Measurements from ENCODE around the gene DNASE2. TPM values are rescaled to one million over a fixed set of nuclear protein-coding genes. Genes with fewer than 3 reads are reported as not detected.
"Not testable (repeated sequence)": the region's sequence is repeated elsewhere in the genome, so short reads cannot be mapped to it uniquely, and the experiment has no call there.

The DNASE2 gene, protein sequence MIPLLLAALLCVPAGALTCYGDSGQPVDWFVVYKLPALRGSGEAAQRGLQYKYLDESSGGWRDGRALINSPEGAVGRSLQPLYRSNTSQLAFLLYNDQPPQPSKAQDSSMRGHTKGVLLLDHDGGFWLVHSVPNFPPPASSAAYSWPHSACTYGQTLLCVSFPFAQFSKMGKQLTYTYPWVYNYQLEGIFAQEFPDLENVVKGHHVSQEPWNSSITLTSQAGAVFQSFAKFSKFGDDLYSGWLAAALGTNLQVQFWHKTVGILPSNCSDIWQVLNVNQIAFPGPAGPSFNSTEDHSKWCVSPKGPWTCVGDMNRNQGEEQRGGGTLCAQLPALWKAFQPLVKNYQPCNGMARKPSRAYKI
- polyA plus RNA-seq (2013, experiment 1 of 2), result 11.6 TPM
- 14.9 TPM for polyA plus RNA-seq (2013, experiment 2 of 2)

DNA sequence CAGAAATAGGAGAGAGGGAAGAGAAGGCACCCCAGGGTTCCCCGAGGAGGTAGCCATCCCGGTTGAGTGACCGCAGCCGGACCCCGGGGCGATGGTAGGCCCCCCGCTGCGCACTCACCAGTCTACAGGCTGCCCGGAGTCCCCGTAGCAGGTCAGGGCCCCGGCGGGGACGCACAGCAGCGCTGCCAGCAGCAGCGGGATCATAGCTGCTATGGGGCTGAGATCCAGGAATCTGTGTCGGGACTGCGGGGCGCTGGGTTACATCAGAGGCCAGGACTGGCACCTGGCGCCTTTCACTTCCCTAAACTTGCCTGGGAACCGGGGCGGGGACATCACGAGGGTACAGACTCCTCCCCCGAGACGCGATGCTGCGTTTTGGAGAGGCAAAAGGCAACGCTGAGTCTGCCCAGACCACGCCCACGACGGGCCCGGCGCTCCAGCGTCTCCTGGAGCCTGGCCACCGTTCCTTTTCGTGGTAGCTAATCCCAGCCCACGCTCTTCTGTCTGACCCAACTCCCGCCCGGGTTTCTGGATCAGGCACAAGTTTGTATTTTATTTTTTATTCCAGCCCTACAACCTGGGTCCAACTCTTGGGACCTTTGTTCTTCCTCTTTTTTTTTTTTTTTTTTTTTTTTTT lies at the start of gene DNASE2:
Gene DNASE2 (minus strand): TSS at position 278 of the 637 bp plus-strand sequence. CDS start 74 bp downstream, at position 204.
- peaks cover 10% of the 10 kb centered on the region; the same call in 1 of the 2 replicates for H3K36me3 ChIP-seq (ENCODE audit: insufficient read depth, low read length)
- H3K4me1 ChIP-seq (ENCODE audit: insufficient read depth, low read length), result no peaks in the 10 kb centered on the region
- H3K27ac ChIP-seq (ENCODE audit: low read depth, low read length), result peak within 1 kb of the TSS; percentile 46; the same call in 1 of the 2 replicates
- peaks cover 8% of the 10 kb centered on the region; the same call in 1 of the 2 replicates for H3K9me3 ChIP-seq (ENCODE audit: insufficient read depth, low read depth, low read length)
- H3K4me3 ChIP-seq (ENCODE audit: low read length), result peak within 1 kb of the TSS; percentile 75
- peak within 1 kb of the TSS; percentile 58 for H3K9ac ChIP-seq (ENCODE audit: low read depth, low read length)
- peaks cover 22% of the 10 kb centered on the region for H3K27me3 ChIP-seq (ENCODE audit: insufficient read depth, low read length)
- WGBS, result under 1% methylated on average over 38 of the region's 38 CpGs

DNA sequence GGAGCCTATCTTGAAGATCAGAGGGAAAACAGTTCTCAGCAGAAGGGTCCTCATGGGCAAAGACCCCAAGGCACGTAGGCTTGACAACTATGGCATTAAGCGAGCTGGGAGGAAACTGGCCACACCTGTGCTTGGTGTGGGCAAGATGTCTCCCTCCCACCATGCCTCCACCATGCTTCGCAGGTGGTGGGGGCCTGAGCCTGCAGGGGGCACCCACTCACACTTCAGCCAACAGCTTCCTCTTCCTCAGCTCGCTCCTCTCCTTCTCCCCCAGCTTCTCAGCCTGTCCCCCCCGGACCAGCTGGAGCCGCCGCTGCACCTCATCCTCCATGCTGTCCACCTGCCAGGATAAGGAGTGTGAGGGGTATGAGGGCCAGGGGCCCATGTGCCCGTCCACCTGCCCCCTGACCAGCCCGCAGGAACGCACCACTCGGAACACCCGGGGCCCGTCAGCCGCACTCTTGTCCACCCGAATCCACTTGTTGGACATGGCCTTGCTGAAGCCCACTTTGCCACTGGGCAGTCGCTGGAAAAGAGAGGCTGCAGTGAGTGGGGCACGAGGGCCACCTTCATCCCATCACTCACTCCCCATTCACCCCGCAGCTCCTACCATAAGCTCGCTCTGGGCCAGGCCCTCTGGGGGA lies 48.9 kb upstream of the DNASE2 start:
- Histone ChIP-seq H3K4me3 (ENCODE audit: low read length) (no peak overlapping the region), H3K36me3 (ENCODE audit: insufficient read depth, low read length) (peaks cover 57% of the 10 kb centered on the region), H3K9ac (ENCODE audit: low read depth, low read length) (no peak overlapping the region), H3K4me1 (ENCODE audit: insufficient read depth, low read length) (no peaks in the 10 kb centered on the region; the same call in 1 of the 2 replicates), H3K27me3 (ENCODE audit: insufficient read depth, low read length) (no peaks in the 10 kb centered on the region), H3K9me3 (ENCODE audit: insufficient read depth, low read depth, low read length) (no peaks in the 10 kb centered on the region), H3K27ac (ENCODE audit: low read depth, low read length) (no peak overlapping the region)
- 97% methylated on average over 19 of the region's 19 CpGs for WGBS

DNA sequence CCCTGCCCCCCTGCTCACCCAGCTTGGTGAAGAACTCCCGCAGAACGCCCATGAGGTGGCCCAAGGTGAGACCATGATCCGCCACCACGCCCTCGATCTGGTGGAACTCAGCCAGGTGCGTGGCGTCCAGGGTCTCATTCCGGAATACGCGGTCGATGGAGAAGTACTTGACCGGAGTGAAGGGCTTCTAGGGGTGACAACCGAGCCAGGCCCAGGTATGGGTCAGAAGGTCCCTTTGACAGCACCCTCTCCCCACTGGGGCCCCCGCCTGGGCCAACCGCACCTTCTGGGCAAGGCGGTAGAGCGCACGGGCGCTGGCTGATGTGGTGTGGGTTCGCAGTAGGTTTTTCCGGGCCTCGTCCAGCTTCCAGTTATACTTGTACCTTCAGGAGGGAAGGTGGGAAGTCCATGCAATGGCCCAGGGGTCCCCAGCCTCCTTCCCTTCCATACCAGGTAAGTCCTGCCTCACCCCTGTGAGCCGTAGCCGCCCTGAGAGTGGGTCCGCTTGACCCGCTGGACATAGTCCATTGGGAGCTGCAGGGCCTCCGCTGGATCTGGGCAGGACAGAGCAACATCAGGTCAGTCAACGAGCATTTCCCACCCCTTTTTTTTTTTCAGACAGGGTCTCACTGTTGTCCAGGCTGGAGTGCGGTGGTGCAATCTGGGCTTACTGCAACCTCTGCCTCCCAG lies 43.5 kb upstream of the DNASE2 start:
- no peak overlapping the region for H3K27ac ChIP-seq (ENCODE audit: low read depth, low read length)
- H3K4me1 ChIP-seq (ENCODE audit: insufficient read depth, low read length), result no peaks in the 10 kb centered on the region
- no peaks in the 10 kb centered on the region for H3K9me3 ChIP-seq (ENCODE audit: insufficient read depth, low read depth, low read length)
- H3K4me3 ChIP-seq (ENCODE audit: low read length), result no peak overlapping the region
- H3K36me3 ChIP-seq (ENCODE audit: insufficient read depth, low read length), result peaks cover 72% of the 10 kb centered on the region
- WGBS, result 97% methylated on average over 29 of the region's 29 CpGs
- H3K27me3 ChIP-seq (ENCODE audit: insufficient read depth, low read length), result no peaks in the 10 kb centered on the region
- H3K9ac ChIP-seq (ENCODE audit: low read depth, low read length), result no peak overlapping the region

DNA sequence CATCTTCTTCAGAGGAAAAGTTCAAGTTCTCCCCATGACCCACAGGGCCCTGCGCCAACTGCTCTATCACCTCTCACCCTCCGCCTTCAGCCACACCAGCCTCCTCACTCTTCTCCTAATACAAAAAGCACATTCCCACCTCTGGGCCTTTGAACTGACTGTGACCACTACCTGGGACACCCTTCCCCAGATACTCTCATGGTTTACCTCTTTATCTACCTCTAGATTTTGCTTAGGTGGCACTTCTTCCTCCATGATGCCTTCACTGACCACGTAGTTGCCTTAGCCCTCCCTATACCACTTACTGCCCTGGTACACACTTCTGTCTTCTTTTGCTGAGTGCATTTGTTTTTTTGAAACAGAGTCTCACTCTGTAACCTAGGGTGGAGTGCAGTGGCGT lies 41.7 kb upstream of the DNASE2 start:
- Histone ChIP-seq H3K9me3 (ENCODE audit: insufficient read depth, low read depth, low read length) (no peaks in the 10 kb centered on the region), H3K9ac (ENCODE audit: low read depth, low read length) (no peak overlapping the region), H3K36me3 (ENCODE audit: insufficient read depth, low read length) (peaks cover 54% of the 10 kb centered on the region), H3K27ac (ENCODE audit: low read depth, low read length) (no peak overlapping the region), H3K27me3 (ENCODE audit: insufficient read depth, low read length) (peaks cover 11% of the 10 kb centered on the region), H3K4me3 (ENCODE audit: low read length) (no peak overlapping the region), H3K4me1 (ENCODE audit: insufficient read depth, low read length) (no peaks in the 10 kb centered on the region)
- 95% methylated on average over 4 of the region's 4 CpGs for WGBS

DNA sequence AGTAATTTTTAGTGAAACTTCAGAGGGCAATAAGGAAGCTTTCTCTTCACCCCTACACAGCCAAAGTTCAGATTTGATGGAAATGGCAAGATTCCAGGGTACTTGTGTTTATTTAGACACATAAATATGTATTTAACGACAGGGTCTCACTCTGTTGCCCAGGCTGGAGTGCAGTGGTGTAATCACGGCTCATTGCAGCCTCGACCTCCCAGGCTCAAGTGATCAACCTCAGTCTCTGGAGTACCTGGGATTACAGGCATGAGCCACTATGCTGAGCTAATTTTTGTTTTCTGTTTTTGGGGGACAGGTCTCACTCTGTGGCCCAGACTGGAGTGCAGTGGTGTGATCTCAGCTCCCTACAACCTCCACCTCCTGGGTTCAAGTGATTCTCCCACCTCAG lies 39.8 kb upstream of the DNASE2 start:
- WGBS, result 92% methylated on average over 3 of the region's 3 CpGs
- no peak overlapping the region for H3K27ac ChIP-seq (ENCODE audit: low read depth, low read length)

DNA sequence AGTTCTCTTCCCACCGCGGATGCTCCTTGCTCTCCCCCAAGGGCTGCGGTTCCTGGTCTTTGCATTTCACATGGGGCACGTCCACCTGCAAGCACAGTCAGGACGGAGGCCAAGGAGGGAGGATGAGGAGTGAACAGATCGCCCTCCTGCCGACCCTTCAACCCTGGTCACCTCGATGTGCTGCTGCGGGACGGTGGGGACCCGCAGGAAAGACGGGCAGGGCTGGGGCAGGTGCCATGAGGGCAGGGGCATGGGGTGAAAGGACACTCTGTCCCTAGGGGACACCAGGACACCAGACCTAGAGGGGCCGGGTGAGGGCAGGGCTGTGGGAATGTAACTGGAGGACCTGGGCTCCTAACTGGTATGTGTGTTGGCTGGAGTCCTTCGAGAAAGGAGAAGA lies 37.0 kb upstream of the DNASE2 start:
- H3K27ac ChIP-seq (ENCODE audit: low read depth, low read length), result no peak overlapping the region
- 95% methylated on average over 14 of the region's 14 CpGs for WGBS
- peaks cover 13% of the 10 kb centered on the region for H3K27me3 ChIP-seq (ENCODE audit: insufficient read depth, low read length)
- peaks cover 13% of the 10 kb centered on the region for H3K36me3 ChIP-seq (ENCODE audit: insufficient read depth, low read length)
- no peaks in the 10 kb centered on the region for H3K9me3 ChIP-seq (ENCODE audit: insufficient read depth, low read depth, low read length)
- no peak overlapping the region for H3K4me3 ChIP-seq (ENCODE audit: low read length)
- H3K4me1 ChIP-seq (ENCODE audit: insufficient read depth, low read length), result peaks cover 8% of the 10 kb centered on the region
- no peak overlapping the region for H3K9ac ChIP-seq (ENCODE audit: low read depth, low read length)

More for the DNA sequence above, 39.8 kb upstream of the DNASE2 start:
- H3K4me1 ChIP-seq (ENCODE audit: insufficient read depth, low read length), result no peaks in the 10 kb centered on the region
- no peaks in the 10 kb centered on the region for H3K9me3 ChIP-seq (ENCODE audit: insufficient read depth, low read depth, low read length)
- peaks cover 39% of the 10 kb centered on the region for H3K36me3 ChIP-seq (ENCODE audit: insufficient read depth, low read length)
- H3K9ac ChIP-seq (ENCODE audit: low read depth, low read length), result no peak overlapping the region
- peaks cover 13% of the 10 kb centered on the region for H3K27me3 ChIP-seq (ENCODE audit: insufficient read depth, low read length)
- no peak overlapping the region for H3K4me3 ChIP-seq (ENCODE audit: low read length)

DNA sequence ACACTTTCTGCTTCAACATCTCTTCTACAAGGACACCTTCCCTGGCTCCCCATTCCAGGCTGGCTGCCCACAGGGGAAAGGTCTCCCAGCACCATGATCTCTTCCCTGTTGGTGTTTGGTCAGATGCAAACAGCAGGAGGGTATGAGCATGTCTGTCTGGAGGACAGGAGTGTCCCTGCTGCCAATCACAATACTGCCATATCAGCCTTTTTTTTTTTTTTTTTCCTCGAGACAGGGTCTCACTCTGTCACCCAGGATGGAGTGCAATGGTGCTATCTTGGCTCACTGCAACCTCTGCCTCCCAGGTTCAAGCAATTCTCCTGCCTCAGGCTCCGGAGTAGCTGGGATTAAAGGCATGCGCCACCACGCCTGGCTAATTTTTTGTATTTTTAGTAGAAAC lies 34.6 kb upstream of the DNASE2 start:
- Histone ChIP-seq H3K4me1 (ENCODE audit: insufficient read depth, low read length) (peaks cover 20% of the 10 kb centered on the region), H3K27me3 (ENCODE audit: insufficient read depth, low read length) (peaks cover 13% of the 10 kb centered on the region)
- WGBS, result 87% methylated on average over 4 of the region's 4 CpGs
- not testable (repeated sequence) for H3K9me3 ChIP-seq (ENCODE audit: insufficient read depth, low read depth, low read length); H3K27ac ChIP-seq (ENCODE audit: low read depth, low read length); H3K4me3 ChIP-seq (ENCODE audit: low read length); H3K36me3 ChIP-seq (ENCODE audit: insufficient read depth, low read length); H3K9ac ChIP-seq (ENCODE audit: low read depth, low read length)

DNA sequence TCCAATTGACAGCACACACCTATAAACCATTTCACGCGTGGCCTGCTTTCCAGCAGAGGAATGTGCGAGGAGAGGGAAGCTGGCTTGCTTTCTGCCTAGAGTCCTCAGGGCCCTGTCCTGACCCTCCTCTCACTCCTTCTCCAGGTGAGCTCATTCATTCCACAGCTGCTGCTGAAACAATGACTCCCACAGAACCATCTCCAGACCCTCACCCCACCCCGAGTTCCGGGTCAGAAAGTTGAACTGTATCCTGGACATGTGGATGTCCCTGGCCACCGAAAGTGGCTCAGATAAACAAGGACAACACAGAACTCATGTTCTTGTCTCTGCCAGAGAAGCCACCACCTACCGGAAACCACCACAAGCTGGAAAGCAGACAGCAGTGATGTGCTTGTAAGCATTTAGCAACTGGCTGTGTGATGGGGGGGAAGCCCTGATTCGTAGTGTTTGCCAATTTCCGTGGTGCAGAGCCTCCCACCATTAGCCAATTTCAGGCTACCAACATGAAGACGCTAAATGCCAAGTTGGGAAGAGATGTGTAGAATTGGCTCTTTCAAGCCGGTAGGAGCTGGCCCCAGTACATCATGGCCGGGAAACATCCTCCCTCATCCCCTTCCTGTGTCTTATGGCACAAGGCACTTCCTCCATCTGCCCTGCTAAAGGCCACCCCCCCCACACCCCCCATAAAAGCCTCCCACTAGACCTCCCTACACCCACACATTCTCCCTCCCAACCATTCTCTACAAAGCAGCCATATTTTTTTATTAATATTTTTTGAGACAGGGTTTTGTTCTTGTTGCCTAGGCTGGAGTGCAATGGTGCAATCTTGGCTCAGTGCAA lies 32.8 kb upstream of the DNASE2 start:
- no peaks in the 10 kb centered on the region for H3K9me3 ChIP-seq (ENCODE audit: insufficient read depth, low read depth, low read length)
- no peaks in the 10 kb centered on the region for H3K36me3 ChIP-seq (ENCODE audit: insufficient read depth, low read length)
- 89% methylated on average over 11 of the region's 12 CpGs for WGBS
- H3K9ac ChIP-seq (ENCODE audit: low read depth, low read length), result 0 out of 2 replicates have a peak overlapping the region, but pooled peaks have one; percentile 16
- peak overlapping the region; percentile 0; the same call in 1 of the 2 replicates for H3K27ac ChIP-seq (ENCODE audit: low read depth, low read length)
- peaks cover 13% of the 10 kb centered on the region for H3K27me3 ChIP-seq (ENCODE audit: insufficient read depth, low read length)
- peaks cover 20% of the 10 kb centered on the region for H3K4me1 ChIP-seq (ENCODE audit: insufficient read depth, low read length)
- no peak overlapping the region for H3K4me3 ChIP-seq (ENCODE audit: low read length)

DNA sequence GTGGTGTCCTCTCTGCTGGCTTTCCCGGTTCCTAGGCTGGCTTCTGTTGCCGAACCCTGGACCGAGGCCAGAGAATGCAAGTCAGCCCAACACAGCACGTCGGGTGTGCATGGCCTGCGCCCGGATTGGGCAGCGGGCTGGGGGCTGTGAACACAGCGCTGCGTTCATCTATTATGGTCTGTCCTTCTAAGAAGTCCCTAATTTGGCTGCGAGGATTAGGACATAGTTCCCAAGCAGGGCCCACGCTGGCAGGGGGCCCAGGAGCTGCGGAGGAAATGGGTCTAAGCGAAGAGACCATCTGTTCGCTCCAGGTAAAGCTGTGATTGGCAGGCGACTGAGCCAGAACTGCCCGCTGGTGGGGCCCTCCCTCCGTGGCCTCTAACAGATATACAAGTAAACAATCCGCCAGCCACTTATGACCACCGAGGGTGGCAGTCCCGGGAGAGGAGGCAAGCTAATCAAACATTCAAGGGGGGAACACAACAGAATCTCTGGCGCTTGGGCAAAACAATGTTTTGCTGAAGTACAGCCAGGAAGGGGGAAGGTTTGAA lies 31.8 kb upstream of the DNASE2 start:
- Histone ChIP-seq H3K9ac (ENCODE audit: low read depth, low read length) (peak overlapping the region; percentile 16; the same call in 1 of the 2 replicates), H3K27me3 (ENCODE audit: insufficient read depth, low read length) (peaks cover 3% of the 10 kb centered on the region; the same call in 1 of the 2 replicates), H3K4me1 (ENCODE audit: insufficient read depth, low read length) (peaks cover 20% of the 10 kb centered on the region), H3K9me3 (ENCODE audit: insufficient read depth, low read depth, low read length) (no peaks in the 10 kb centered on the region), H3K27ac (ENCODE audit: low read depth, low read length) (peak overlapping the region; percentile 79), H3K4me3 (ENCODE audit: low read length) (no peak overlapping the region), H3K36me3 (ENCODE audit: insufficient read depth, low read length) (no peaks in the 10 kb centered on the region)
- WGBS, result 54% methylated on average over 22 of the region's 22 CpGs

DNA sequence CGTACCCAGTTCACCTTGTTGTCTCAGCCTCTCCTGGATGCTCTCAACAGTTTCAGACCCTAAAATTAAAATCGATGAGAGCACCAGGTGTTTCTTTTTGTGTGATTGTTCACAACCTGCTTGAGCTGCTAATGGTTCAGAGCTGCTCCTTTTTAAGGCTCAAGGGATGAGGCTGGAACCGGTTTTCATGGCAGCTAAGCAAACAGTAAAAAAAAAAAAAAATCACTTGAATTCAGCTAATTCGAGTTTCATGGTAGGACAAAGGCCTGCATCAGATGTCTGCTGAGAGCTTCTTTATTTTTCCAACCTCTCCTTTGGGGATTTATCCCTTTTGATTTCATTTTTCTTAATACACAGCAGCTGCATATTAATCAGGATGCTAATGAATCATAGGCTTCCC lies 31.3 kb upstream of the DNASE2 start:
- Histone ChIP-seq H3K9ac (ENCODE audit: low read depth, low read length) (peak overlapping the region; percentile 16), H3K9me3 (ENCODE audit: insufficient read depth, low read depth, low read length) (no peaks in the 10 kb centered on the region), H3K36me3 (ENCODE audit: insufficient read depth, low read length) (no peaks in the 10 kb centered on the region), H3K4me1 (ENCODE audit: insufficient read depth, low read length) (peaks cover 20% of the 10 kb centered on the region), H3K27ac (ENCODE audit: low read depth, low read length) (peak overlapping the region; percentile 79), H3K27me3 (ENCODE audit: insufficient read depth, low read length) (no peaks in the 10 kb centered on the region), H3K4me3 (ENCODE audit: low read length) (no peak overlapping the region)
- 77% methylated on average over 4 of the region's 4 CpGs for WGBS
